Adrenal gland (tissue), 12 donors: ENCODE measurements around the gene CTDSP2. TPM values are rescaled to one million over a fixed set of nuclear protein-coding genes. Genes with fewer than 3 reads are reported as not detected.
"Not testable (repeated sequence)": the region's sequence is repeated elsewhere in the genome, so short reads cannot be mapped to it uniquely, and the experiment has no call there.

ENCODE experiments used
- DNase-seq, 7 donors: peaks; one replicate each; pipeline ENCODE4 v3.0.0-alpha.2; 2019 to 2020
- H3K27ac ChIP-seq, 5 donors: fragments of 200-600 bp; sonication (generic) in 4 of 5; 1 replicate in 3 of 5; 2 replicates in 2 of 5; pipeline versions ENCODE4 v1.5.1 to v1.8.0; 2016 to 2020; ENCODE audit warnings: mild to moderate bottlenecking in 1 of 5
- H3K27me3 ChIP-seq: fragments of 200-600 bp; 2 replicates; pipeline ENCODE4 v1.8.0; 2021
- H3K36me3 ChIP-seq, 2 donors: fragments of 200-600 bp; replicated peaks in 1 of 2; 1 replicate in 1 of 2; 2 replicates in 1 of 2; pipeline versions ENCODE4 v1.5.1 to v1.8.0; 2018 to 2022
- H3K4me1 ChIP-seq, 2 donors: fragments of 200-600 bp; replicated peaks in 1 of 2; 1 replicate in 1 of 2; 2 replicates in 1 of 2; pipeline versions ENCODE4 v1.5.1 to v1.8.0; 2018 to 2021
- H3K4me3 ChIP-seq, 4 donors: fragments of 200-600 bp; sonication (generic) in 3 of 4; one replicate each; pipeline ENCODE4 v1.5.1; 2016 to 2018
- H3K9me3 ChIP-seq, 3 donors: fragments of 200-600 bp; sonication (generic) in 1 of 3; replicated peaks in 1 of 3; 1 replicate in 2 of 3; 2 replicates in 1 of 3; pipeline versions ENCODE4 v1.5.1 to v1.8.0; 2016 to 2021
- CTCF ChIP-seq, 6 experiments: fragments of 450-650 bp in 4 of 6; fragments of 200-600 bp in 2 of 6; sonication (generic) in 1 of 6; IDR thresholded peaks; 1 replicate in 5 of 6; 2 replicates in 1 of 6; pipeline versions ENCODE4 v1.5.1 to v1.8.0; 2016 to 2021; ENCODE audit warnings: antibody characterized with exemption in 6 of 6, mild to moderate bottlenecking in 2 of 6, moderate library complexity in 1 of 6
- POLR2A ChIP-seq, 2 donors: fragments of 450-650 bp; IDR thresholded peaks; one replicate each; pipeline ENCODE4 v1.6.1; 2017; ENCODE audit warnings: antibody characterized with exemption in 2 of 2, mild to moderate bottlenecking in 2 of 2, moderate library complexity in 1 of 2
- WGBS, 4 donors: extraction: QIAGEN DNeasy Blood & Tissue Kit in 2 of 4; methylation state at CpG; one replicate each; pipeline versions ENCODE4 v1.1.5 to v1.1.7; 2013 to 2017; 5-methylcytosine and 5-hydroxymethylcytosine counted together
- intact Hi-C, 2 donors: fragments of 100-400 bp; cut with DNase I; formaldehyde crosslinking; loops; one replicate each; pipeline versions ENCODE4 v1.14.1 to v1.15.0; 2022 to 2023
- polyA plus RNA-seq, 3 donors: library from polyadenylated mRNA; stranded (reverse); fragments of 200-250 nt in 2 of 3; fragments of 350-450 nt in 1 of 3; fragmentation: Illumina TruSeq in 1 of 3; extraction: RNeasy Lipid Tissue Mini Kit (QIAGEN cat#74804) in 1 of 3; gene quantifications; one replicate each; pipeline ENCODE4 v1.2.3, GENCODE V29; 2013 to 2014
- total RNA-seq, 9 donors: library from RNA; depleted of rRNA in 4 of 9; stranded (reverse); fragments of >200 nt in 4 of 9; fragments of 120-200 nt in 1 of 9; fragmentation: NEBNext Ultra II Directional in 1 of 9; extraction: Animal tissue kit (Norgen Biotek cat#: 25700) in 1 of 9; gene quantifications; one replicate each; pipeline versions ENCODE4 v1.1.0 to v1.2.4, GENCODE V29; 2013 to 2023
- donor health status: healthy with polysubstance abuse.
- donor health status: Bipolar disorder and iron deficiency.
- donor health status: DM: yes; HTN: yes; CAD: no.
- donor health status: DM: no; HTN: no; CAD: no.
- donor health status: DM: no; HTN: no; CAD: no.
- donor health status: DM: yes; HTN: yes; CAD: no.

CTDSP2 gene
- total and polyA plus RNA-seq, 12 donors, result 42.9 to 275 (median 192) TPM

- Histone ChIP-seq H3K27ac (no peak overlapping the region), H3K36me3 (no peaks in the 10 kb centered on the region), H3K4me3 (no peak overlapping the region), H3K27me3 (no peaks in the 10 kb centered on the region), H3K9me3 (no peaks in the 10 kb centered on the region), H3K4me1 (peaks cover 12 to 18% of the 10 kb centered on the region in 2 donors)
- intact Hi-C loops, result no loop called here
- TF ChIP-seq POLR2A (IDR thresholded peaks at IDR 0.05), result no peak
- TF ChIP-seq CTCF (IDR thresholded peaks at IDR 0.05), result no peak
- 78 to 96% (median 88%) methylated on average over 3 of the region's 3 CpGs for WGBS, 4 donors
- no peak for DNase-seq
These were observed 71.5 kb downstream of the CTDSP2 start for GRCh38 chr12:57775044-57775443.

DNA sequence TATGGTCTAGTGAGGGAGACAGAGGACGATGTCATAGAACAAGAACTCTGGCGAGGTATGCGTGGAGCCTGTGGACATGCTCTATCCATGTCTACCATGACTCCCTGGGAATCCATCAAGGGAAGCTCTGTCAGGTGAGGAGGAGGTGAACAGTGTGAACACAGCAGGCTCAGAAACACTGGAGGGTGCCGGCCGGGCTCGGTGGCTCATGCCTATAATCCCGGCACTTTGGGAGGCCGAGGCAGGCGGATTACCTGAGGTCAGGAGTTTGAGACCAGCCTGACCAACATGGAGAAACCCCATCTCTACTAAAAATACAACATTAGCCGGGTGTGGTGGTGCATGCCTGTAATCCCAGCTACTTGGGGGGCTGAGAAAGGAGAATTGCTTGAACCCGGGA lies 71.9 kb downstream of the CTDSP2 start:
- H3K4me1 ChIP-seq, result peaks cover 12 to 18% of the 10 kb centered on the region in 2 donors
- not testable (repeated sequence) for H3K4me3 ChIP-seq, H3K9me3 ChIP-seq, H3K27me3 ChIP-seq, H3K36me3 ChIP-seq, DNase-seq, H3K27ac ChIP-seq
- WGBS, 4 donors, result 90 to 97% (median 94%) methylated on average over 7 to 11 of the region's 11 CpGs
- intact Hi-C loops, result loop anchor here in 1 of 2 donors (5.0 kb wide), 1 partner anchor 47 kb away; no protein-coding TSS in a partner anchor

- intact Hi-C loops, result loop anchor here in 1 of 2 donors (5.0 kb wide), 1 partner anchor 45 kb away; no protein-coding TSS in a partner anchor
- H3K36me3 ChIP-seq, result no peaks in the 10 kb centered on the region
- peak; percentile 62 to 78 (median 71) for DNase-seq
- H3K27me3 ChIP-seq, result no peaks in the 10 kb centered on the region
- H3K27ac ChIP-seq, result peak within 1 kb of the TSS; percentile 61 to 94 (median 93)
- no peaks in the 10 kb centered on the region for H3K9me3 ChIP-seq
- peaks cover 12 to 18% of the 10 kb centered on the region in 2 donors for H3K4me1 ChIP-seq
- TF ChIP-seq POLR2A (IDR thresholded peaks at IDR 0.05) (no peak), CTCF (IDR thresholded peaks at IDR 0.05) (peak in 1 of 6 experiments; percentile 14)
- WGBS, 4 donors, result 3 to 5% (median 3%) methylated on average over 30 to 67 of the region's 67 CpGs
- peak within 1 kb of the TSS; percentile 25 to 94 (median 54) for H3K4me3 ChIP-seq
These were observed 73.9 kb downstream of the CTDSP2 start, which contains the start of gene EEF1AKMT3 for GRCh38 chr12:57772429-57773322. Gene EEF1AKMT3, plus strand, starts transcription at chr12:57772614. Its CDS starts 111 bp downstream, at chr12:57772725.

GRCh38 chr12:57771873-57772428 lies 74.6 kb downstream of the CTDSP2 start, which contains the start of gene METTL1:
Gene METTL1, minus strand, starts transcription at chr12:57772105. Its CDS starts 22 bp downstream, at chr12:57772083.
- peak; percentile 53 to 75 for TF ChIP-seq POLR2A (IDR thresholded peaks at IDR 0.05)
- peak in 1 of 6 experiments; percentile 16 for TF ChIP-seq CTCF (IDR thresholded peaks at IDR 0.05)
- Histone ChIP-seq H3K4me1 (peaks cover 15 to 18% of the 10 kb centered on the region in 2 donors), H3K27ac (peak within 1 kb of the TSS; percentile 61 to 94 (median 93)), H3K27me3 (no peaks in the 10 kb centered on the region), H3K4me3 (peak within 1 kb of the TSS; percentile 25 to 94 (median 54)), H3K36me3 (no peaks in the 10 kb centered on the region), H3K9me3 (no peaks in the 10 kb centered on the region)
- peak; percentile 93 to 99 (median 97) for DNase-seq
- intact Hi-C loops, result loop anchor here in 1 of 2 donors (5.0 kb wide), 1 partner anchor 45 kb away; no protein-coding TSS in a partner anchor
- 0% methylated on average over 12 to 28 of the region's 28 CpGs for WGBS, 4 donors
